SK-N-MC (cell line): ENCODE results near the gene CHMP4B.

ENCODE experiments used
- DNase-seq: peaks from one replicate; pipeline ENCODE4 v3.0.0-alpha.2; 2011; ENCODE audit warnings: low read depth, low spot score
- H3K27ac ChIP-seq: fragments of 200-600 bp; sonication (generic); 2 replicates; pipeline ENCODE4 v1.5.1; 2016; ENCODE audit warnings: mixed run types
- H3K36me3 ChIP-seq: fragments of 200-600 bp; sonication (generic); 2 replicates; pipeline ENCODE4 v1.6.1; 2017; ENCODE audit warnings: antibody characterized with exemption, low read length, mixed read lengths; ENCODE audit not compliant: insufficient read depth
- H3K4me3 ChIP-seq: fragments of 200-600 bp; sonication (generic); 2 replicates; pipeline ENCODE4 v1.5.1; 2016
- H3K9ac ChIP-seq: fragments of 200-600 bp; sonication (generic); 2 replicates; pipeline ENCODE4 v1.8.0; 2017; ENCODE audit warnings: mixed run types, mixed read lengths; ENCODE audit not compliant: insufficient read length
- H3K9me3 ChIP-seq: fragments of 200-600 bp; sonication (generic); 2 replicates; pipeline ENCODE4 v1.6.1; 2017; ENCODE audit warnings: low read depth, mild to moderate bottlenecking, antibody characterized with exemption, low read length, moderate library complexity, mixed read lengths
- EZH2 ChIP-seq: fragments of 200-600 bp; sonication (generic); IDR thresholded peaks from one replicate; pipeline ENCODE4 v1.6.1; 2017; ENCODE audit warnings: antibody characterized with exemption
- FOXP2 ChIP-seq: optimal IDR thresholded peaks from 2 replicates; pipeline ENCODE3; 2011; ENCODE audit warnings: mild to moderate bottlenecking, moderate library complexity; ENCODE audit not compliant: insufficient read depth; ENCODE audit errors: extremely low read length, control extremely low read depth
- POLR2AphosphoS5 ChIP-seq: IDR thresholded peaks from 2 replicates; pipeline ENCODE4 v1.6.1; 2012; ENCODE audit warnings: mild to moderate bottlenecking, low read depth, low read length, borderline replicate concordance

Gene CHMP4B

GRCh38 chr20:33875534-33876026 lies 64.4 kb downstream of the CHMP4B start:
- H3K27ac ChIP-seq: no peak overlapping the region
- TF ChIP-seq FOXP2 (no peak), POLR2AphosphoS5 (no peak)
- H3K9me3 ChIP-seq: no peaks in the 10 kb centered on the region
- no peak overlapping the region for H3K4me3 ChIP-seq
- no peaks in the 10 kb centered on the region for H3K36me3 ChIP-seq
- H3K9ac ChIP-seq: no peak overlapping the region
- no peak for DNase-seq

GRCh38 chr20:33878583-33878982 lies 67.4 kb downstream of the CHMP4B start:
- Histone ChIP-seq H3K4me3 (no peak overlapping the region), H3K36me3 (no peaks in the 10 kb centered on the region), H3K27ac (no peak overlapping the region), H3K9ac (no peak overlapping the region), H3K9me3 (no peaks in the 10 kb centered on the region)
- no peak for TF ChIP-seq POLR2AphosphoS5
- TF ChIP-seq FOXP2: no peak
- no peak for TF ChIP-seq EZH2
- DNase-seq: no peak

GRCh38 chr20:33880396-33880795 lies 69.2 kb downstream of the CHMP4B start:
- no peak for DNase-seq
- no peak overlapping the region for H3K27ac ChIP-seq
- H3K9ac ChIP-seq: no peak overlapping the region
- H3K36me3 ChIP-seq: no peaks in the 10 kb centered on the region
- no peaks in the 10 kb centered on the region for H3K9me3 ChIP-seq
- TF ChIP-seq FOXP2: no peak
- no peak for TF ChIP-seq POLR2AphosphoS5
- no peak for TF ChIP-seq EZH2
- H3K4me3 ChIP-seq: no peak overlapping the region

- no peak overlapping the region for H3K27ac ChIP-seq
- no peaks in the 10 kb centered on the region for H3K9me3 ChIP-seq
- no peak overlapping the region for H3K9ac ChIP-seq
- DNase-seq: no peak
- H3K4me3 ChIP-seq: no peak overlapping the region
- TF ChIP-seq EZH2: no peak
- TF ChIP-seq POLR2AphosphoS5: no peak
- TF ChIP-seq FOXP2: no peak
- H3K36me3 ChIP-seq: no peaks in the 10 kb centered on the region
Measured at GRCh38 chr20:33881989-33882388, 70.8 kb downstream of the CHMP4B start.

GRCh38 chr20:33882481-33882880 lies 71.3 kb downstream of the CHMP4B start:
- Histone ChIP-seq H3K27ac (no peak overlapping the region), H3K9ac (no peak overlapping the region), H3K9me3 (no peaks in the 10 kb centered on the region), H3K4me3 (no peak overlapping the region), H3K36me3 (no peaks in the 10 kb centered on the region)
- TF ChIP-seq EZH2 (no peak), FOXP2 (no peak), POLR2AphosphoS5 (no peak)
- DNase-seq: no peak

GRCh38 chr20:33883164-33883563 lies 72.0 kb downstream of the CHMP4B start:
- no peak overlapping the region for H3K4me3 ChIP-seq
- TF ChIP-seq POLR2AphosphoS5 (no peak), EZH2 (no peak), FOXP2 (no peak)
- no peak for DNase-seq
- no peaks in the 10 kb centered on the region for H3K9me3 ChIP-seq
- H3K9ac ChIP-seq: no peak overlapping the region
- H3K27ac ChIP-seq: no peak overlapping the region
- no peaks in the 10 kb centered on the region for H3K36me3 ChIP-seq

GRCh38 chr20:33884633-33885032 lies 73.5 kb downstream of the CHMP4B start:
- TF ChIP-seq POLR2AphosphoS5: no peak
- no peak for TF ChIP-seq EZH2
- DNase-seq: no peak
- H3K9me3 ChIP-seq: no peaks in the 10 kb centered on the region
- H3K36me3 ChIP-seq: no peaks in the 10 kb centered on the region
- H3K4me3 ChIP-seq: no peak overlapping the region
- H3K9ac ChIP-seq: no peak overlapping the region
- H3K27ac ChIP-seq: no peak overlapping the region

GRCh38 chr20:33889312-33889711 lies 78.2 kb downstream of the CHMP4B start:
- no peak for DNase-seq
- TF ChIP-seq FOXP2 (no peak), POLR2AphosphoS5 (no peak), EZH2 (no peak)
- H3K36me3 ChIP-seq: no peaks in the 10 kb centered on the region

GRCh38 chr20:33890557-33890956 lies 79.4 kb downstream of the CHMP4B start:
- no peak for TF ChIP-seq FOXP2
- TF ChIP-seq POLR2AphosphoS5: no peak
- no peak for TF ChIP-seq EZH2
- H3K36me3 ChIP-seq: no peaks in the 10 kb centered on the region

More at GRCh38 chr20:33889312-33889711, 78.2 kb downstream of the CHMP4B start:
- Histone ChIP-seq H3K9ac (no peak overlapping the region), H3K27ac (no peak overlapping the region), H3K9me3 (no peaks in the 10 kb centered on the region), H3K4me3 (no peak overlapping the region)

More at GRCh38 chr20:33890557-33890956, 79.4 kb downstream of the CHMP4B start:
- Histone ChIP-seq H3K4me3 (no peak overlapping the region), H3K9ac (no peak overlapping the region), H3K9me3 (no peaks in the 10 kb centered on the region), H3K27ac (no peak overlapping the region)
- no peak for DNase-seq
